Astrocyte of the hippocampus (primary cell): ENCODE results near the gene TLR7.

Source experiments
- DNase-seq: peaks from one replicate; pipeline ENCODE4 v3.0.0; 2011; ENCODE audit warnings: low read depth, low spot score

Gene TLR7

DNA sequence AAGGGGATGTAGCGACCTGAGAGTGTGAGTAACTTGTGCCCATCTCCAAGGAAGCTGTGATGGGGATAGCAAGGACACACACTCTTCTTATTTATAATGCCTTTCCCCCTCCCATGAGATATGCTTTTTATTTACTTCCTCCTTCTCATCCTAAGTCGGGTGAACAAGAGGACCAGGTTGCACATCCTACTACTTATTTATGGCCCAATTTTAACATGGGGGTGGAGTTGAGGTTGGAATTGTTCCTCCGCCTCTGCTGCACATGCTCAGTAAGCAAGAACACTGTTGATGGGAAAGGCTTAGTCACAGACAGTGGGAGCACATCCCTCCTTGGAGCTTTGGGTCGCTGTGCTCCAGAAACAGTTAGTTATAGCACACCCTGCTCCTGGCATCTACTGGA lies 24.3 kb downstream of the TLR7 start:
- no peak for DNase-seq

GRCh38 chrX:12891915-12892506 lies 25.1 kb downstream of the TLR7 start:
- no peak for DNase-seq

DNA sequence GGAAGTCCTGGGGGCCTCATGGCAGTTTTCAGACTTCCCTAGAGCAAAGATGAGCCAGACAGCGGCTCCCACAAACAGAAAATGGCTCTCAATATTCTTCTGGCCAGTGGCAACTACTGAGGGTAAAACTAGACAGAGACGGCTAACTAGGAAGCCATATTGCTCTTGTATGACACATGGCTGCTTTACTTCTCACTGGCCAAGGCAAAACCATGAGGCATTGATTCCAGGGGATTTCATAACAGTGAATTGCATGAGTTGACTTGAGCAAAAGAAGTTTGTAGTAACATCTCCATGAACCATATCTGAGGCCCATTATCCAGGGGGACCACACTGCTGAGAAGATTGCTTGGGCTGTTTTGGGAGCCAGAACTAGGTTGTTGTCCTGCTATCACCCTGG lies 25.8 kb downstream of the TLR7 start:
- DNase-seq: no peak

GRCh38 chrX:12894074-12895030 lies 27.5 kb downstream of the TLR7 start:
- DNase-seq: peak; percentile 40

GRCh38 chrX:12895866-12896265 lies 29.0 kb downstream of the TLR7 start:
- no peak for DNase-seq

- no peak for DNase-seq
These were observed 30.1 kb downstream of the TLR7 start for GRCh38 chrX:12896935-12897334.

- DNase-seq: no peak
These were observed 31.2 kb downstream of the TLR7 start for GRCh38 chrX:12898073-12898472.

DNA sequence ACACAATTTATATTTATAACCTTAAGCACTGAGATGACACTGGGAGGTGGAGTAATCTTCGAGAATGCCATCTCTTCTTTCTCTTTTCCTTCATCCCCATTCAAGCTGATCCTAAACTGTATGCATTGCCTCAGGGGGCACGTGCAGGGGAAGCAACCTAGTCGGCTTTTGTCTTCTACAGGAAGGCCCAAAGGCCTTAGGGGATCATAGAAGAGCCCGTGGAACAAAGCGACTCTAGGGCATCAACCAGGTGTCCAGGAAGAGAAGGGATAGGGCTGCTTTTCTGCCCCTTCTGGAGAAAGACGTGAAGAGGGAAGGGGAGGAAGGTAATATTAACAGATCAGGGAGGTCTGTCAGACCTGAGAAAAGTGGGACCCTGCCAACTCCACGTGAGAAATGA lies 32.6 kb downstream of the TLR7 start:
- no peak for DNase-seq

DNA sequence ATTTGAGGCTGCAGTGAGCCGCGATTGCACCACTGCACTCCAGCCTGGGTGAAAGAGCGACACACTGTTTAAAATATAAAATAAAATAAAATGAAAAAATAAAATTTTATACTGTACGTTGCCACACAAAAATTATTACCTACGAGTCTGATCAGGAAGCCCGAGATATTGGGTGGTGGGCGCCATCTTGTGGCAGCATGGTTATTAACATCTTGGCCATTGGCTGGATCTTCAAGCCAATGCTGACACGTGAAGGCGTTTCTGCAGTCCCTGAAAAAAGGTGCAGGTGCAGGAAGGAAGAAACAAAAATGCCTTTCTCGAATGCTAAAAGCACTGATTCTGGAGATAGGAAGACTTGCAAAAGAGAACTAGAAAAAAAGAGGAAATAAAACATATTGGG lies 34.6 kb downstream of the TLR7 start:
- peak; percentile 62 for DNase-seq

DNA sequence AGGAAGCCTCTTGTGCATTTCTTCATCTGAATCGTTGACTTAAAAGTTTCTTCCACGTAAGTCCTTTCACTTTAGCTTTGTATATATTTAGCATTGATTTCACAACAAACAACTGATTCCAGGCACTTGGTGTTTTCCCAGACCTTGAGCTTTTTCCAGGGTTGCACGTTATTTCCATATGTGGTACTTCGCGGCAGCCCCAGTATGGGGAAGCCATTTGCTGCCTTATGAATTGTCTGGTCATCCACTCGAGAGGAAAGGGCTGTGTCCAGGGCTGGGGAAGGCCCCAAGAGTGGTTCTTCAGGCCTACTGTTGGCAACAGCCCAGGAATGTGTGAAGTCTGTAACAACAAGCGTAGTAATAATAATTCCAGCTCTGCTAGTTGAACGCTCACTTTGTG lies 36.8 kb downstream of the TLR7 start:
- DNase-seq: no peak

GRCh38 chrX:12906046-12906761 lies 39.3 kb downstream of the TLR7 start, which contains the start of gene TLR8:
TLR8 (plus strand) TSS chrX:12906620; CDS start chrX:12906707, 87 bp downstream.
- DNase-seq: no peak

DNA sequence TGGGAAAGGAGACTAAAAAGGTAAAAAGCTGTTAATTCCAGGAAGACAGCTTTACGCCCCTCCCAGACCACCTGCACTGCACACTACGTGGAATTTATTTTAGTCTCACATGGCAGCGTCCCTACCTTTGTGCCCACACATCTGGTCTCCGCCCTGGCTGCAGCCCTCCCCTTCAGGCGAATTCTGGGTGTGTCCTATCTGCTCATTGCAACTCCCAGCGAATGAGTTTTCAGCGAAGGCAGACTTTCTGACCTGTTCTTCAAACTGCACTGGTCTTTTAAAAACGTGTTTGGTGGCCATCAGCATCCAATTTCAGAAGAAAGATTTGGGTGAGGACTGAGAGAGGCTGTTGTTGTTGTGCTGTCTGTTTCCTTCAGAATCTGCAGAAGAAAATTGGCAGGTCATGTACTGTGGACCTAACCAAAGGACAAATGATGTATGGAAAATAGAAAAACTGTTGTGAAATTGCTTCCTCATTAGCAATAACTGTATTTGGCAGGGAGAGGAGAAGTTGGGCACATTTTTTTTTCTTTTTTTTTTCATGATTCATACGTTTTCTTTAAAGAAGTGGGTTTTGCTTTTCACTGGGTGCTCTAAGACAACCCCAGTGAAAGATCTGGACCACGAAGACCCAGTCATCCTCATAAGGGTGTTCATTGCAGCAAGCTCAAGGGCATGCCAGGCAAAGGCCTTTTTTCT lies 43.7 kb downstream of the TLR7 start:
- DNase-seq: no peak

DNA sequence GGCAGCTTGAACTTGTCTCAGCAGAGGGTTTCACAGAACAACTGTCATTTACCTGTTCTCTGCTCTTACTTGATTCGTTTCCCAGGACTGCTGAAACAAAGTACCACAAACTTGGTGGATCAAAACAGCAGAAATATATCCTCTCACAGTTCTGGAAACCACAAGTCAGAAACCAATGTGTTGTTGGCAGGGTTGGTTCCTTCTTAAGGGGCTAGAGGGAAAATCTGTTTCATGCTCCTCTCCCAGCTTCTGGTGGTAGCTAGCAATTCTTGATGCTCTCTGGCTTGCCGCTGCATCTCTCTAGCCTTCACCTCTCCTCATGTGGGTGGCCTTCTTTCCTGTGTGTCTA lies 44.2 kb downstream of the TLR7 start:
- no peak for DNase-seq

DNA sequence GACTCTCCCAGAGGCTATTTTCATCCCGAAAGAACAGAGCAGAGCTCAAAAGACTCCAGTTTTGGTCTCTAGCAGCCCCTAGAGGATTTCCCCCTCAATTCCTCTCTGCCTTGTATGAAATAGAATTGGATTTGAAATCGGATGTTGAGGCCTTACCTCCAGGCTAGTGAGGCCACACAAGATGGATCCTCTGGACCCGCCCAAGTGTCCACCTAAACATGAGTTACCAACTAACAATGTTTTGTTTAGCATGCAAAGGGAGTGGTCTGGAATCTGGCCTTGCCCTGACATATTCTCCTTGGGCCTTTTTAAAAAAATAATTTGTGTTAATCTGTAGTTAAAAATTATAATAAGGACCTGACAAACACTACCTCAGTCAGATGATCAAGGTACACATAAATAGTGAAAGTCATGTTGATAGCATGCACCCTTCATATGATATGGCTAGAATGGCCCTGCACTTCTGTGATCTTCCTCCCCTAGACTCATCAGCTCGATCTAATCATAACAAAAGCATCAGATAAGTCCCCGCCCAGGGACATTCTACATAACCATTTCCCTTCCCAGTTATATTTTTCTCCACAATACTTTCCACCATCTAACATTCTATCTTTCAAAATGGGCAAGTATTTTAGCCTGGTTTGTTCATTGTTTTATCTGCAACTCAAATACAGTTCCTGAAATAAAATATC lies 46.1 kb downstream of the TLR7 start:
- no peak for DNase-seq

- DNase-seq: no peak
These were observed 50.9 kb downstream of the TLR7 start for GRCh38 chrX:12917753-12918152.

DNA sequence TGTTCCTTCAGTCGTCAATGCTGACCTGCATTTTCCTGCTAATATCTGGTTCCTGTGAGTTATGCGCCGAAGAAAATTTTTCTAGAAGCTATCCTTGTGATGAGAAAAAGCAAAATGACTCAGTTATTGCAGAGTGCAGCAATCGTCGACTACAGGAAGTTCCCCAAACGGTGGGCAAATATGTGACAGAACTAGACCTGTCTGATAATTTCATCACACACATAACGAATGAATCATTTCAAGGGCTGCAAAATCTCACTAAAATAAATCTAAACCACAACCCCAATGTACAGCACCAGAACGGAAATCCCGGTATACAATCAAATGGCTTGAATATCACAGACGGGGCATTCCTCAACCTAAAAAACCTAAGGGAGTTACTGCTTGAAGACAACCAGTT lies 52.2 kb downstream of the TLR7 start:
- no peak for DNase-seq

GRCh38 chrX:12919620-12920019 lies 52.7 kb downstream of the TLR7 start:
- no peak for DNase-seq

DNA sequence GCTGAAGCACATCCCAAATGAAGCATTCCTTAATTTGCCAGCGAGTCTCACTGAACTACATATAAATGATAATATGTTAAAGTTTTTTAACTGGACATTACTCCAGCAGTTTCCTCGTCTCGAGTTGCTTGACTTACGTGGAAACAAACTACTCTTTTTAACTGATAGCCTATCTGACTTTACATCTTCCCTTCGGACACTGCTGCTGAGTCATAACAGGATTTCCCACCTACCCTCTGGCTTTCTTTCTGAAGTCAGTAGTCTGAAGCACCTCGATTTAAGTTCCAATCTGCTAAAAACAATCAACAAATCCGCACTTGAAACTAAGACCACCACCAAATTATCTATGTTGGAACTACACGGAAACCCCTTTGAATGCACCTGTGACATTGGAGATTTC lies 54.1 kb downstream of the TLR7 start:
- DNase-seq: no peak

DNA sequence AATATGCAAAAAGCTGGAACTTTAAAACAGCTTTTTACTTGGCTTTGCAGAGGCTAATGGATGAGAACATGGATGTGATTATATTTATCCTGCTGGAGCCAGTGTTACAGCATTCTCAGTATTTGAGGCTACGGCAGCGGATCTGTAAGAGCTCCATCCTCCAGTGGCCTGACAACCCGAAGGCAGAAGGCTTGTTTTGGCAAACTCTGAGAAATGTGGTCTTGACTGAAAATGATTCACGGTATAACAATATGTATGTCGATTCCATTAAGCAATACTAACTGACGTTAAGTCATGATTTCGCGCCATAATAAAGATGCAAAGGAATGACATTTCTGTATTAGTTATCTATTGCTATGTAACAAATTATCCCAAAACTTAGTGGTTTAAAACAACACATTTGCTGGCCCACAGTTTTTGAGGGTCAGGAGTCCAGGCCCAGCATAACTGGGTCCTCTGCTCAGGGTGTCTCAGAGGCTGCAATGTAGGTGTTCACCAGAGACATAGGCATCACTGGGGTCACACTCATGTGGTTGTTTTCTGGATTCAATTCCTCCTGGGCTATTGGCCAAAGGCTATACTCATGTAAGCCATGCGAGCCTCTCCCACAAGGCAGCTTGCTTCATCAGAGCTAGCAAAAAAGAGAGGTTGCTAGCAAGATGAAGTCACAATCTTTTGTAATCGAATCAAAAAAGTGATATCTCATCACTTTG lies 55.2 kb downstream of the TLR7 start:
- no peak for DNase-seq

DNA sequence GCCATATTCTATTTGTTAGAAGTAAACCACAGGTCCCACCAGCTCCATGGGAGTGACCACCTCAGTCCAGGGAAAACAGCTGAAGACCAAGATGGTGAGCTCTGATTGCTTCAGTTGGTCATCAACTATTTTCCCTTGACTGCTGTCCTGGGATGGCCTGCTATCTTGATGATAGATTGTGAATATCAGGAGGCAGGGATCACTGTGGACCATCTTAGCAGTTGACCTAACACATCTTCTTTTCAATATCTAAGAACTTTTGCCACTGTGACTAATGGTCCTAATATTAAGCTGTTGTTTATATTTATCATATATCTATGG lies 55.7 kb downstream of the TLR7 start:
- no peak for DNase-seq

DNA sequence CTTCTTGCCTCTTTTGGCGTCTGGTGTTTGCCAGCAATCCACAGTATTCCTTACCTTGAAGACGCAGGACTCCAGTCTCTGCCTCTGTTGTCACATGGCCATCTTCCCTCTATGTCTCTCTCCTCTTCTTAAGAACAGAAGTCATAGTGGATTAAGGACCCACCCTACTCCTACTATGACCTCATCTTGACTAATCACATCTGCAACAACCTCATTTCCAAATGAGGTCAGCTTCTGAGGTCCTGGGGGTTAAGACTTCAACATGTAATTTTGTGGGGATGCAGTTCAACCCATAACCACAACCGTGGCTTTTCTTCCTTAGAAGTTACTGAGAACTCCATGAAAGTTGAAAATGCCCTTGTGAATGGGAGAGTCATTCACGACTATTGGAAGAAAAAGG lies 62.8 kb downstream of the TLR7 start:
- DNase-seq: no peak
